ENCODE measurements around the gene KIF3C. TPM values are rescaled to one million over a fixed set of nuclear protein-coding genes. Genes with fewer than 3 reads are reported as not detected.
"Not testable (repeated sequence)": the region's sequence is repeated elsewhere in the genome, so short reads cannot be mapped to it uniquely, and the experiment has no call there.

Gene KIF3C
- total RNA-seq = 29.7 TPM in 2 replicates
- long read RNA-seq, full-length matches to known transcripts = 6 of 12 reads
- long read RNA-seq, partial matches to known transcripts = 1 of 12 reads
- long read RNA-seq, other reads (novel, unspliced or antisense) = 5 of 12 reads

- no peak for TF ChIP-seq CTCF (IDR thresholded peaks at IDR 0.05)
- peak; percentile 88 for DNase-seq (ENCODE audit: extremely low spot score, unreplicated experiment)
- peak within 1 kb of the TSS; percentile 85 for H3K4me3 Mint-ChIP-seq (ENCODE audit: unreplicated experiment)
- no peaks in the 10 kb centered on the region for H3K27me3 Mint-ChIP-seq (ENCODE audit: unreplicated experiment)
- H3K36me3 Mint-ChIP-seq (ENCODE audit: unreplicated experiment) = peaks cover 4% of the 10 kb centered on the region
- peak within 1 kb of the TSS; percentile 57 for H3K27ac Mint-ChIP-seq (ENCODE audit: unreplicated experiment)
- H3K9me3 Mint-ChIP-seq (ENCODE audit: unreplicated experiment) = no peaks in the 10 kb centered on the region
- peaks cover 40% of the 10 kb centered on the region for H3K4me1 Mint-ChIP-seq (ENCODE audit: unreplicated experiment)
Observed at GRCh38 chr2:25982273-25982967, at the start of gene KIF3C. Gene KIF3C, minus strand, starts transcription at chr2:25982497. Its CDS starts 580 bp downstream, at chr2:25981917.

- not testable (repeated sequence) for H3K4me3 Mint-ChIP-seq (ENCODE audit: unreplicated experiment); DNase-seq (ENCODE audit: extremely low spot score, unreplicated experiment); H3K9me3 Mint-ChIP-seq (ENCODE audit: unreplicated experiment); H3K27ac Mint-ChIP-seq (ENCODE audit: unreplicated experiment); H3K4me1 Mint-ChIP-seq (ENCODE audit: unreplicated experiment); H3K36me3 Mint-ChIP-seq (ENCODE audit: unreplicated experiment); H3K27me3 Mint-ChIP-seq (ENCODE audit: unreplicated experiment)
Observed at GRCh38 chr2:26028083-26028482, 45.8 kb upstream of the KIF3C start.

- no peak for TF ChIP-seq CTCF (IDR thresholded peaks at IDR 0.05)
- Mint-ChIP-seq H3K27ac (ENCODE audit: unreplicated experiment) (no peak overlapping the region), H3K27me3 (ENCODE audit: unreplicated experiment) (no peaks in the 10 kb centered on the region), H3K4me1 (ENCODE audit: unreplicated experiment) (no peaks in the 10 kb centered on the region), H3K36me3 (ENCODE audit: unreplicated experiment) (no peaks in the 10 kb centered on the region), H3K9me3 (ENCODE audit: unreplicated experiment) (peaks cover 5% of the 10 kb centered on the region), H3K4me3 (ENCODE audit: unreplicated experiment) (no peak overlapping the region)
- no peak for DNase-seq (ENCODE audit: extremely low spot score, unreplicated experiment)
Observed at GRCh38 chr2:26025509-26025908, 43.2 kb upstream of the KIF3C start.

- H3K36me3 Mint-ChIP-seq (ENCODE audit: unreplicated experiment) = no peaks in the 10 kb centered on the region
- no peak overlapping the region for H3K4me3 Mint-ChIP-seq (ENCODE audit: unreplicated experiment)
- no peak overlapping the region for H3K27ac Mint-ChIP-seq (ENCODE audit: unreplicated experiment)
- peaks cover 5% of the 10 kb centered on the region for H3K9me3 Mint-ChIP-seq (ENCODE audit: unreplicated experiment)
- H3K4me1 Mint-ChIP-seq (ENCODE audit: unreplicated experiment) = no peaks in the 10 kb centered on the region
- H3K27me3 Mint-ChIP-seq (ENCODE audit: unreplicated experiment) = no peaks in the 10 kb centered on the region
- no peak for TF ChIP-seq CTCF (IDR thresholded peaks at IDR 0.05)
- DNase-seq (ENCODE audit: extremely low spot score, unreplicated experiment) = no peak
Observed at GRCh38 chr2:26024260-26024659, 42.0 kb upstream of the KIF3C start.

GRCh38 chr2:26020231-26020640 lies 37.9 kb upstream of the KIF3C start:
- DNase-seq (ENCODE audit: extremely low spot score, unreplicated experiment) = no peak
- TF ChIP-seq CTCF (IDR thresholded peaks at IDR 0.05) = no peak
- Mint-ChIP-seq H3K27ac (ENCODE audit: unreplicated experiment) (no peak overlapping the region), H3K27me3 (ENCODE audit: unreplicated experiment) (no peaks in the 10 kb centered on the region), H3K36me3 (ENCODE audit: unreplicated experiment) (no peaks in the 10 kb centered on the region), H3K9me3 (ENCODE audit: unreplicated experiment) (peaks cover 5% of the 10 kb centered on the region), H3K4me1 (ENCODE audit: unreplicated experiment) (peaks cover 20% of the 10 kb centered on the region), H3K4me3 (ENCODE audit: unreplicated experiment) (no peak overlapping the region)
